Uterus (tissue), 2 donors: ENCODE results near the gene KREMEN2.

Experiments
- POLR2A ChIP-seq, 2 donors: fragments of 450-650 bp; IDR thresholded peaks; one replicate each; pipeline ENCODE4 v1.6.1; 2016; ENCODE audit warnings: antibody characterized with exemption in 2 of 2, mild to moderate bottlenecking in 1 of 2, moderate library complexity in 1 of 2
- TF ChIP-seq, protein P1 (sequence below), 4 experiments: fragments of 200-600 bp in 2 of 4; fragments of 450-650 bp in 2 of 4; sonication (generic) in 2 of 4; IDR thresholded peaks; one replicate each; pipeline ENCODE4 v1.5.1; 2016 to 2019; ENCODE audit warnings: antibody characterized with exemption in 4 of 4, mild to moderate bottlenecking in 2 of 4, moderate library complexity in 1 of 4

DNA sequence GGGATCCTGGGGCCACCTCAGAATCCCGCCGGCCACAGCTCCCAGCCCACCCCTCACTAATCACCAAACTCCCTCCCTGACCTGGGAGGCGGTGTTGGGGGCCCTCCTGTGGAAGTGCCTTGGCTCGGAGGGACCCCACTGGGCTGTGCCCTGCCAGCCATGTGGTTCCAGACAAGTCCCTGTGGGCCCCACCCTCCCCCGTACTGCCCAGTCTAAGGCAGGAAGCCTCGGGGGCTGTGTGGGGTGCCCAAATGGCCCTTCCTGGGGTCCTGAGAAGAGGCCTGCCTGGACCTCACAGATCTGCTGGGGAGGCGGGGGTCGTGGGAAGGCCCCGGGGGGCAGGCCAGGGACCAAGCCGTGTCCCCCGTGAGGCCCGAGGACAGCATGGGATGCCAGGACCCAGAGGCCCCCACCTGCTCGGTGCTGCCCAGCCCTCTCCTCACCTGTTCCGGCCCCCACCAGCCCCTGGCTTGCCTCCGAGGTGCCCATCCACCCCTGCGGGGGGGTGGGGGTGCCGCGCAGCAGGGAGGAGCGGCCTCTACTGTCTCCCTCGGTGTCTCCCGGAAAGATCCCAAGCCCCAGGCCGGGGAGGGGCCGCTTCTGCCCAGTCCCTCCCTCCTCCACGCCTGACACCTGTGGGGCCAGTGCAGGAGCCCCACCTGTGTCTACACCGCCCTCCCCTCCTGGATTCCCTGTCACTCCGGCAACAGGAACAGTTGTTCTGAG, 9.3 kb upstream of the KREMEN2 start:
- TF ChIP-seq, protein P1, sequence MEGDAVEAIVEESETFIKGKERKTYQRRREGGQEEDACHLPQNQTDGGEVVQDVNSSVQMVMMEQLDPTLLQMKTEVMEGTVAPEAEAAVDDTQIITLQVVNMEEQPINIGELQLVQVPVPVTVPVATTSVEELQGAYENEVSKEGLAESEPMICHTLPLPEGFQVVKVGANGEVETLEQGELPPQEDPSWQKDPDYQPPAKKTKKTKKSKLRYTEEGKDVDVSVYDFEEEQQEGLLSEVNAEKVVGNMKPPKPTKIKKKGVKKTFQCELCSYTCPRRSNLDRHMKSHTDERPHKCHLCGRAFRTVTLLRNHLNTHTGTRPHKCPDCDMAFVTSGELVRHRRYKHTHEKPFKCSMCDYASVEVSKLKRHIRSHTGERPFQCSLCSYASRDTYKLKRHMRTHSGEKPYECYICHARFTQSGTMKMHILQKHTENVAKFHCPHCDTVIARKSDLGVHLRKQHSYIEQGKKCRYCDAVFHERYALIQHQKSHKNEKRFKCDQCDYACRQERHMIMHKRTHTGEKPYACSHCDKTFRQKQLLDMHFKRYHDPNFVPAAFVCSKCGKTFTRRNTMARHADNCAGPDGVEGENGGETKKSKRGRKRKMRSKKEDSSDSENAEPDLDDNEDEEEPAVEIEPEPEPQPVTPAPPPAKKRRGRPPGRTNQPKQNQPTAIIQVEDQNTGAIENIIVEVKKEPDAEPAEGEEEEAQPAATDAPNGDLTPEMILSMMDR (IDR thresholded peaks at IDR 0.05), result no peak
- TF ChIP-seq POLR2A (IDR thresholded peaks at IDR 0.05), result no peak
